ENCODE results near the gene MUC5B.

The MUC5B gene

DNA sequence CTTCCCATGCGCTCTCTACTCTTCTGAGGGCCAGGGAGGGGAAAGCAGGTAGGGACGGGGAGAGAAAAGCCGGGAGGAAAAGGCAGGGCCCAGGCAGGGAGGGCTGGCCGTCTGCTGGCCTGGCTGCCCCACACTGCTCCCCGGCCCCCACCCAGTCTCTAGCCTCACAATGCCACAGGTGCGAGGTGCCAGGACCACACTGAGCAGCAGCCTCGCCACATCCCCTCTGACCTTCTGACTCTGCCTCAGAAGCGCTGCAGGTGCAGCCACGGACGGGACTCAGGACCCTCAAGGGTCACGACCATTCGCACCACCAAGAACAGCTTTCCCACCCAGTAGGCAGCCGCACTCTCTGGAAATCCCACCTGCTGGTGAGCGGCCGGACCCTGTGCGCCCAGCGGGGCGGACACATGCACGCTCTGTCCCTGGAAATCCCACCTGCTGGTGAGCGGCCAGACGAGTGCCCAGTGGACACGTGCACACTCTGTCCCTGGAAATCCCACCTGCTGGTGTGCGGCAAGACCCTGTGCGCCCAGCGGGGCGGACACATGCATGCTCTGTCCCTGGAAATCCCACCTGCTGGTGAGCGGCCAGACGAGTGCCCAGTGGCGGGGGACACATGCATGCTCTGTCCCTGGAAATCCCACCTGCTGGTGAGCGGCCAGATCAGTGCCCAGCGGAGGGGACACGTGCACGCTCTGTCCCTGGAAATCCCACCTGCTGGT is 66.5 kb downstream of the MUC5B start:
- no peak for DNase-seq

DNA sequence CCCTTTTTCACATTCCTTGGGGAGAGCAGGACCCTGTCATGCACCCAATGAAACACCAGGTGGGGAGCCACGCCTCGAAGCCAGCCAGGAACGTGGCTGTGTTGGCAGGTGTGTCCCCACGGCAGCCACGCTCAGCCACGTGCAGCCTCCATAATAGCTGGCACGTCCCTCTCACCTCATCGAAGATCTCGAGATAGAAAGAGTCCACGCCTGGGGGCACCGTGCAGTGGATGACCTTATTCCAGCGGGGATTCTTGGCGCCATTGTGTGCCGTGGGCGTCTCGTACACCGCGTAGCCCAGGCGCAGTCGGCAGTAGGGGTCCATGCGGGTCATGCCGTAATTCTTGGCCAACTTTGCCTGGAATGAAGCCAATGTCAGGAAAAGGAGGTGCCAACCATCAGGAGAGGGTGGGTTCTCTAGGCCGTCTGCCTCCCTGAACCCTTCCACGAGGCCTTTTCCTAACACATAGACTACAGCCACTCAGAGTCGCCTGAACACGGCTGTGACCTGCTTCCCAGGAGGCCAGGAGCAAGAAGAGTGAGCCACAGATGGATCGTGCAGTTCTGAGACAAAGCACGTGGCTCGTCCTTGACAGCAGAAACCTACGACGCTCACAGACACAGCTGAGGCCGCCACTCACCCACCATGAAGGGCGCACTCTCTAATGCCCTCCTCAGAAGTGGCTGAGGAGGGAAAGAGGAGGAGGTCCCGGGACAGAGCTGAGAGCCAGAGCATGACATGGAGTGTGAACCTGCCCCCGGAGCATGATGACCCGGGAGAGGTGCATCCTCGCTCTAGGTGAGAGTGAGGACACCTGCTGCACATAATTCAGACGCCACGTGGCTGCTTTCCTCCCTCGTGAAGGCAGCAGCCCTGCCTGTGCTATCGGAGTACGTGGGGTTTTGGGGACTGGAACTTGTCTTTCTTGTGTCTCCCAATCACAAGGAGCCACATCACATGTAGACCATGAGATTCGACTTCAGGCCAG is 67.5 kb downstream of the MUC5B start:
- DNase-seq, result no peak

DNA sequence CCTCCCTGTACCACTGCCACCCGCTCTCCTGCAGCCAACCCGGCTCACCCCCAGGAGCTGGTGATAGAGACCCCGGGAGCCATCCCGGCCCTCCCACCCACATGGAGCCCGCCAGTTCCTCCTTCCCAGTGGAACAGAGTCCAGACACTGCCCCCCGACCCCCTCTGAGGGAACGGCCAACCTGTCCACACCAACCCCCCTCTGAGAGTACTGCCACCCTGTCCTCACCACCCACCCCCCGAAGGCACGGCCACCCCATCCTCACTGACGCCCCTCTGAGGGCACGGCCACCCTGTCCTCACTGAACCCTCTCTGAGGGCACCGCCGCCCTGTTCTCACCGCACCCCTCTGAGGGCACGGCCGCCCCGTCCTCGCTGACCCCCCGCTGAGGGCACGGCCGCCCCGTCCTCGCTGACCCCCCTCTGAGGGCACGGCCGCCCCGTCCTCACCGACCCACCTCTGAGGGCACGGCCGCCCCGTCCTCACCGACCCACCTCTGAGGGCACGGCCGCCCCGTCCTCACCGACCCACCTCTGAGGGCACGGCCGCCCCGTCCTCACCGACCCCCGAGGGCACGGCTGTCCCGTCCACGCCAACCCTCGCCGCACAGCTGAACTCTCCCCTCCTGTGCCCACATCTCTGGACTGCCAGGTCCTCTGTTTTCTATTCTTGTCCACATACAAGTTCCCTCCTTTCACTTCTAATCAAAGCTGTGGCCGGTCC is 68.6 kb downstream of the MUC5B start:
- no peak for DNase-seq

DNA sequence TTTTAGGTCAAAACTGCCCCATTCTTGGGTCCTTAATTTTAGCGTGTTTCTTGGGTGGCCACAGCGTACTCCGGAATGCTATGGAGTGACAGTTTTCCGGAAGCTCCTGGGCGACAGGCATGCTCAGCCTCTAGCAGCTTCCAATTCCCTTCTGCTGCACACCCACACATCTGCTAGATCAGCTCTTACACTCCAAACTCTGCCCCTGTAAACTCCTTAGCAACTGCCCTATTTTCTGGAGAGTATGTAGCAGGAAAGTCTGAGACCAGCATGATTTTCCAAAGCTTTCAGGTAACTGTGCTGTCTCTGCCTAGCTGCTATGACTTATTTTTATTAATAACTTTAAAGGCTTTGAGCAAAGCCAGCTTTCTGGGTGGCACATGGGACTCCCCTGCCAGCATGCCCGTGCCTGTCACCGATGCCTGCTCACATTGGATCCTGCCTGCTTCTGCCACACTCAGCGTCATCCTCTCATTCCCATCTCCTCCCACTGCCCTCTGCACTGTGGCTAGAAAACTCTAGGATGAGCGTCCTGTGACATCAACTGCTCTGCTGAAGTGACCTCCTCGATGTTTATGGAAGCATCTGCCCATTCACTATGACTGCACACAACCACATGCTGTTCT is 69.3 kb downstream of the MUC5B start:
- DNase-seq, result no peak

DNA sequence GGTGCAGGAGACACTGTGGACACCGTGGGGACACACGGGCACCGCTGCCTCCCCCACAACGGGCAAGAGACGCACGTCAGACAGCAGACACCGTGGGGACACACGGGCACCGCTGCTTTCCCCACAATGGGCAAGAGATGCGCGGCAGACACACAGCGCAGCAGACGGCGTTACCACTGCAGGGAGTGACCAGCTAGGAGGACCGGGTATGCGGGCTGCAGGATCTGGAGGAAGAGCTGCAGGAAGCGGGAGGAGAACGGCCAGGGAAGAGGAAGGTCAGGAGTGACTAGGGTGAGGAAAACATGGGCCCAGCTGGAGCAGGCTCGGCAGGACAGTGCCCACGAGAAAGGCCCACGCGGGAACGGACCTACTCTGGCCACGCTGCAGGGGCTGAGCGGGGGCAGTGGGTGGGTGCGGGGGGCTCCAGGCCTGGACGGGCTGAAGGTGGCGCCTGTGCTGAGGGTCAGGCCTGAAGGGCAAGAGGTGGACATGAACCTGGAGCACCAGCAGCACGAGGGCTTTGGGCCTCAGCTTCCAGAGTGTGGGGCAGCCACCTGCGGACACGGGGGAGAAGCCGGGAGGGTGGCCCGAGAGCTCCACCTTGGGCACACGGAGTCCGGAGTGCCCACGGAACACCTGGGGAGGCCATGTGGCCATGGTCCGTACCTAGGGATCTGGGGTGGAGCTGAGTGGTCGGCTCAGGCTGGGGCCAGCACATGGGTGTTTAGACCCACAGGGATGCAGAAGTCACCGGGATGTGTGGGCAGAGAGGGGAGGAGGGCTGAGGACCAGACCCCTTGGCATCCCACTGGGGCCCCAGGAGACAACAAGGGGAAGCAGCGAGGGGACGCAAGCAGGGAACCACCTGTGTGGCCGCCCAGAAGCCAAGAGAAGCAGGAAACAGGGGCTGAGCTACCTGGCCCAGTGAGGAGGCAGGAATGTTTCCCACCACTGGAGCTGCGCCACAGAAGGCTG is 70.1 kb downstream of the MUC5B start:
- DNase-seq, result no peak

DNA sequence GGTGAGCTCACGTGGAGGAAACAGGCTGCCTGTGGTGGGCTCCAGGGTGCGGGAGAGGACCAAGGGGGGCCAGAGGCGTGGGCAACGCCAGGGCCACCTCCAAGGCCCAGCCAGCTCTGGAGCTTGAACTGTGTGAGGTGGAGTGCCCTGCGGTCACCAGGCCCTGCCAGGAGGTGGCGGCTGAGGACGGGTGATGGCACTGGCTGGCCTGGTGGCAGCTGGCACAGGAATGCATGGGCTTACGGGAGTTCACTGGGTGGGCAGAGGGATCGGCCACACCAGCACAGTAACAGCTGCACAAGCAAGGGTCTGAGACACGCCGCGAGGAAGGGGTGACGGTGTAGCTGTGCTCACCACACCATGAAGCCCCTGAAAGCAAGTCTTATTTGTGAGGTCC is 70.8 kb downstream of the MUC5B start:
- DNase-seq, result no peak

DNA sequence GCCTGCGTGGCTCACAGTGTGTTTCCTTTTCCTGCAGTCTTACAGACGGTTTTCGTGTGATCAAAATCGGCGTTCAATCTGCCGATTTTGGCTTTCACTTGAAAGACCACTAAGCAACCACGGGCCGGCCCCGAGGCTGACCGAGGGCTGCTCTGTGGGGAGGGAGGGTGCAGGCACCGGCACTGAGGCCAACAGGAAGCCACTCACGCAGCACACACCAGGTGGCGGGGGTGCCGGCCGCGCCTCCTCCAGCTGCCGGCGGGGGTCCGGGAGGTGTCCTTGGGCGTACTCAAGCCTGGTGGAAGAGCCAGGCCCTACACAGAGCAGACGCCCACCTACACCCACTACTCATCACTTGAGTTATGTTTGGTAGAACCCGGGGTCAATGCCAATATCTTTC is 72.2 kb downstream of the MUC5B start:
- DNase-seq, result no peak

DNA sequence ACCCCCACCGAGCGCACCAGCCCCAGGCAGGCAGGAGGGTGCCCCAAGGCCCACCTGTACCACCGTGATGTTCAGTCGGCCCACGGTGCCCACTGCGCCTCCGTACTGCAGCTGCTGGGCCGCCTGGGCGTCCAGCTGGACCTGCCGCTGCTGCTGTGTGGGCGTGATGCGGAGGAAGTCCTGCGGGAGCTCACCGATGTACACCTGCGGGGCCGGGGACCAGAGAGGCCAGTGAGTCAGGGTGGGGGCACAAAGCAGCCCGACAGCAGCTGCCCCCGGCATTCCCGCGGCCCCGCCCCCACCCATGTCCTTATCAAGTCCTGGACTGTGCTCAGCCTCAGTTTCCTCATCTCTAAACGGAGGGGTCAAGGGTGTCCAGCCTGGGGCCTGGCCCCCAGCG is 72.7 kb downstream of the MUC5B start:
- no peak for DNase-seq

DNA sequence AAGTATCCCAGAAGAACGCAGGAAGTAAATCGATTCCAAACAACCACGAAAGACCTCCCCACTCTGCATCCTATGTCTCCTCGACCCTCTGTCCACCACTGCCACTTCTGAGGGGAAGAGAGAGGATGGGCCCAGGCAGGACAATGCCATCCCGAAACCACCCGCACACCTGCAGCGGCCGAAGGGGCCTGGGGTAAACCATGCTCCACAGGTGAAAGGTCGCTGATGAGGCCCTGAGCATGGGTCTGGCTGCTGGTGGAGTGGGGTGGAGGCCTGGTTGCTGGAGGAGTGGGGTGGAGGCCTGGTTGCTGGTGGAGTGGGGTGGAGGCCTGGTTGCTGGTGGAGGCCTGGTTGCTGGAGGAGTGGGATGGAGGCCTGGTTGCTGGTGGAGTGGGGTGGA is 73.4 kb downstream of the MUC5B start:
- DNase-seq, result no peak

DNA sequence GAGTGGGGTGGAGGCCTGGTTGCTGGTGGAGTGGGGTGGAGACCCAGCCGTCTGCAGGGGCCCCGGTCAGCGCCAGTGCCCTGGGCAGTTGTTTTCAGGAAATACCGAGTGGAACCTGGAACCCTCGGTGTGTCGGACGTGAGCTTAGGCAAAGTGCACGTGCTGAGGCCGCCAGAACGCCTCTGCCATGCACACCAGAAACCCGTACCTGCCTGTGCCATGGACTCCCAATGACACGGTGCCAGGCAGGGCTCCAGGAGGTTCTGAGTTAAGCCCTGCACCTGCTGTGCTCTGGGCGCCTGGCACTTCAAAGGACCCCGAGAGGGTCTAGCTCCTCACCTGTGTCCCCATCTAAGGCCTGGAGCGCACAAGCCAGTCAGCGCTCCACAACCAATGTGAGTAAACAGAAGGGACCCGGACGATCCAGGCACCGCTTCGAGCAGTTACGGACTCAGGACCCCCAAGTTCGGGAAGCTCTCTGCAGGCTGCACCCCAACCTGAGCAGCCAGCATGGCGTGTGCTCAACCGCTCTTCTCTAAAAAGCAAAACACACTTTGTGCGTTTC is 74.2 kb downstream of the MUC5B start:
- DNase-seq, result no peak

DNA sequence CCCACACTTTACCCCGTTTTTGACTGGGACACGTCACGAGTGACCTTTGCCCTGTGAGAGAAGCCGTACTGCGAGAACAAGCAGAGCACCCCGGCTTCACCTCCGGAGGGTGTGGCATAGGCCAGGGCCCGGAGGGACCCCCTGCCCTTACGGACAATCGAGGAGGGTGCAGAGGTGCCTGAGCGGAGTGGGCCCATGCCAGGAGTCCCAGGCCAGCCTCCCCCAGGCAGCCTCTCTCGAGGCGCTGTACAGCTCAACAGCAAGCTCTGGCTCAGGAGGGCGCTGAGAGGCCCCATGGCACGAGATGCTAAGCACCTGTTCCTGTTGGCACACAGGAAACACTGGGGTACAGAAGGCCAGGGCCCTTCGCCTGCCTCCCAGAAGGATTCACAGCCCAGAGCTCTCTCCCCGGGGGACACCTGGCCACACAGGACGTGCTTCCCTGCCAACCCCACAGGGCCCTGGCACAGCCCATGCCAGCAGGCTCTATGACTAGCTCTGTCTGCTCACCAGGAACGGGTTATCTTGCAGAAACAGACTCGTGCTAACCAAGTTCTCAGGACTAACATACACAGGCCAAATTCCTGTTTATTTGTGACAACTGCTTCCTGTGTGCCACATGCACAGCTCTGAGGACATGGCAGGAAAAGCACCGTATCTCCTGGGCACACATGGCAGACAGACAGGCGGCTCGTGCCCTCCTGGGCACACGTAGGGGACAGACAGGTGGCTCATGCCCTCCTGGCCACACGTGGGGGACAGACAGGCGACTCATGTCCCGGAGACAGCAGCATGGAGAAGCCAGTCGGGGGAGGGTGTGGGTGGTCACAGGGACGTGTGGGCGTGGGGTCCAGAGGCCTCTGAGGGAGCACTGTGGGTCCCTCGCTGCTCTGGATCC is 75.0 kb downstream of the MUC5B start:
- DNase-seq, result no peak

DNA sequence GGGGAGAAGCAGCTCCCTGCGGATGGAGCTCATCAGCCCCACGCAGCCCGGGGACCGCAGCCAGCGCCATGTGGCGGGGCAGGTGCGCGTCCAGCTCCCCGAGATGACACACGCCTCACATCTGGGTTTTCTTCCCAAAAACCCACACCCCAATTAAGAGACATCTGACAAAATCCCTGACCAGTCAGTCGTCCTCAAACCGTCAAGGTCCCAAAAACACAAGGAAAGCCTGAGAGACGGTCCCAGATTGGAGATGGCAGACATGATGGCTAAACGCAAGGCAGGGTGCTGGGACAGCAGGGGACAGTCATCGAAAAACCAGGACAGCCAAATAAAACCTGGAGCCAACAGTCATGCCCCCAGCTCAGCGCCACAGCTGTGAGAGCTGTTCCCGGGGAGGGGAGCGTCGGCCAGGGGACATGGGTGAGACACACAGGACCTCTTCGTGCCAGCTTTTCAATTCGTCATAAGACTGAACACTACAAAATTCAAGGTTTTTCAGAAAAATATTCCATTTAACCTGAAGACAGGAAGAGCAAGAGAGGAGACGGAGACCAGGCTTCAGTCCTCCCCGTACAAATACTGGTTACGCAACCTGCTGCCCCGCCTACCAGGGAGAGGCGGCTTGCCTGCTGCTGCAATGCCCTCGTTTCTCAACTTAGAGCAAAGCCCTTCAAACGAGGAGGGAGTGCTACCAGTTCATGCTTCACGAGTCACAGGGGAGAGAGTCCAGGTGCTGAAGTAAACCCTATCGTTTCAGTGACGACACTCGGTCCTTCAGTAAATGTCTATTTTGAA is 76.0 kb downstream of the MUC5B start:
- peak; percentile 91 to 92 for DNase-seq

DNA sequence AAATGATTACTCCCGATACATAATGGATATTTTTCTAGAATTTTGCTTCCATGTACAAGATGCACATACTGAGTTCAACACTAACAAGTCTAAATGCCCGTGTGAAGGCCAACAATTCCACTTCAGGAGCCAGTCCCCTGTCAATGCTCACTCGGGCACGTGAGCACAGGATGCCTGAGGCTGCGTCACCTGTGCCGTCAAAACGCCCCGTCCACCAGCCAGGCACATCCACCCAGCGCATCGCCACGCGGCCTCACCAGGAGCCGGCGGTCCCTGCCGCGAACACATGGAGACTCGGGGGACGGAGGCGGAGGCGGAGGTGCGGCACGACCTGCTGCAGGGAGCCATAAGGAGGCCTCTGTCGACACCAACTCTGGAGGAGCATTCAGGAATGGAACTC is 76.8 kb downstream of the MUC5B start:
- no peak for DNase-seq

DNA sequence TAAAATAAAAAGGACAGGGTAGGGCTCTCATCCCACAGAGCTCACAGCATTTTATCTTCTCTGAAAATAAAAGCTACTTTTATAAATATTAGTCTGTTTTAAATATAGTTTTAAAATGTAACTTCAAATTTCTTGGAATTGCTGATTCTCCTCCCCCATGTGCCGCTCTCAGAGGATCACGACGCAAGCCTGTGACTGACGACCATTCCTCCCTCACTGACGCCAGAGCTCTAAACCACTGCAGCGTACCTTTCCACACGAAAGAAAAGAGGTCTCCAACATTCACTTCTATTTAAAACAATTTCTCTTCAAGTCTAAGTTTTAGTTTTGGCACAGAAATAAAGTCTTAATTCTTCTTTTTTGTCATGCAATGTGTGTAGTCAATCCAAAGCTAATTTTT is 77.3 kb downstream of the MUC5B start:
- DNase-seq, result no peak

DNA sequence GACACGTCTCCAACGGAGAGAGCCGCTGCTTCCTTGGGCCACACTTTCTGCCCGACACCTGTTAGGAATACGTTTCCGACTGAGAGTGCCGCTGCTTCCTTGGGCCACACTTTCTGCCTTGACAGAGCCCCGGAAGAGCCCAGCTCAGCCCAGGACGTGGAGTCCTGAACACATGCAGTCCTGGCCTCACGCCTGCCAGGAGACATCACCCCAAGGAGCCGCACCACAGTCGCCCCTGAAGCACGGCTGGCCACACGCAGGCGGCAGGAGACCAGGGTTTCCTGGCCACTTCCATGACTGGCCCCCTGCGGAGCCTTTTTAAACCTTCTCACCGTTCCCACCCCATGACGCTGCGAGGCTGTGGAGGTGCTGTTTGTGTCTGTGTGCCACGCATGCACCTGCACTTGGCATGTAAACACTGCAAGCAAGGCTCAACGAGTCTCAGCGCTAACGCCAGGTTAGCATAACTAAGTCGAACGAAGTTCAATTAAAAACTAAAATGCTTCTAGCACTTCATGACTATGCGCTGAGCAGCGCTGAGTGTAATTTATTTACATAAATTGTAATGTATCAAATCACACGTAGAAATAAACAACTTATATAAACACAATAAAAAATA is 77.8 kb downstream of the MUC5B start:
- no peak for DNase-seq

DNA sequence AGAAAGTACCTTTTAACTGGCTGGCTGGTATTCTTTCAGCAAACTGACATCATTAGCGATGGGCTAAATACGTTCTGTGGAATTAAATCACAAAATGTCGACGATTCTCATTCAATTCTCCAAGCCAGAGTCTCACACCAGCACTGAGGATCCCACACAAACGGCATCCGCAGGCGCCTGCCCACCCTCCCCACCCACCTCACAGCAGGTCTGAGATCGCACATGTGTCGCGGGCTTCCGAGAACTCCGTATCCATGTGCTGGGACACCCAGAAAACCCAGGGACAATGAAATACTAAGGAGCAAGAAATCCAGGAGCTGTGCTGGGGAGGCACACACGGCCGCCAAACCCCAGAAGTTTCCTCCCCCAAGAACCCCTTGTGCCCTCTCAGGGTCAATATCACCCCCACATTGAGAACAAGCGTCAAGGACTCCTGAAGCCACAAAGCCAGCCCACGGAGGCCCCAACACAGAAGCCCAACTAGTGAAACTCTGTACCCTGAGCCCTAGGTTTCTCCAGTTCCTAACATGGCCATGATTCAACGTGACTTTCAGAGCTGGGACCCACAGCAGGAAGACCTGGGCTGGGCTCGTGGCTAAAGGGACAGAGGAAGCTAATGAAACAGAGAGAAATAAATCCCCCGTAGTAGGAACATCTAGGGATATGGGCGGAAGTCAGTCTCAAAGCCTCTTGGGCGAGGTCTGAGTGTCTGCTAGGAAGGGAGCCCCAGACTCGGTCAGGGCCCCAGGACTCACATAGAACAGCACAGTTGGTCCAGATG is 78.5 kb downstream of the MUC5B start:
- peak in 1 of 2 experiments; percentile 11 for DNase-seq

DNA sequence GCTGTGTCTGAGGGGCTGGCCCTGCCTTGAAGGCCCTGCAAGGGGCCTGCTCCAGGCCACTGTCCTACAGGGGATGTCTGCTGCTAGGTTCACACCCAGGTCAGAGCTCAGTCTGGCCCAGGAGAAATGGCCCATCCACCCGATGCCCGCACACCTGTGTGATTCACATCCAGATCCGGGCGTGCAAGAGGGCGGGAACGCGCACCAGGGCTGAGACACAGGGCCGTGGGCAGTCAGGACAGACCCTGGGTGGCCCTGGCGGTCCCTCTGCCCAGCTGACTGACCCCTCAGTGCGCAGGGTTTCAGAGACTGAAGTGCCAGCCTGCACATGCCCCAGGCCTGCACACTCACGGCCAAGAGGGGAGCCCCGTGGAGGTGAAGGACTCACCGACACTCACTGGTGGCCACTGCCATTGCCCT is 79.2 kb downstream of the MUC5B start:
- DNase-seq, result no peak
